Inflammatory macrophage (primary cell): ENCODE results near the gene TMEM250.

ENCODE experiments used
- DNase-seq, 2 donors: peaks; one replicate each; pipeline ENCODE4 v3.0.0-alpha.2; 2020 to 2022

TMEM250 gene

GRCh38 chr9:136147038-136147889 lies 28.6 kb upstream of the TMEM250 start:
- no peak for DNase-seq

- no peak for DNase-seq
Measured at GRCh38 chr9:136146126-136147037, 27.7 kb upstream of the TMEM250 start.

- DNase-seq = no peak
Measured at GRCh38 chr9:136145580-136145979, 26.9 kb upstream of the TMEM250 start.

- DNase-seq = no peak
Measured at GRCh38 chr9:136144450-136144849, 25.8 kb upstream of the TMEM250 start.

GRCh38 chr9:136143215-136144001 lies 24.7 kb upstream of the TMEM250 start:
- DNase-seq = no peak

GRCh38 chr9:136142859-136143214 lies 24.2 kb upstream of the TMEM250 start:
- no peak for DNase-seq

GRCh38 chr9:136142414-136142796 lies 23.7 kb upstream of the TMEM250 start:
- DNase-seq = no peak

GRCh38 chr9:136141682-136142413 lies 23.2 kb upstream of the TMEM250 start:
- DNase-seq = no peak

GRCh38 chr9:136140966-136141365 lies 22.3 kb upstream of the TMEM250 start:
- no peak for DNase-seq

- DNase-seq = no peak
Measured at GRCh38 chr9:136140046-136140445, 21.4 kb upstream of the TMEM250 start.

GRCh38 chr9:136138566-136138965 lies 19.9 kb upstream of the TMEM250 start:
- peak in 1 of 2 donors; percentile 4 for DNase-seq

- no peak for DNase-seq
Measured at GRCh38 chr9:136137321-136138265, 18.9 kb upstream of the TMEM250 start.

- no peak for DNase-seq
Measured at GRCh38 chr9:136136127-136136925, 17.7 kb upstream of the TMEM250 start.

- no peak for DNase-seq
Measured at GRCh38 chr9:136135326-136136126, 16.9 kb upstream of the TMEM250 start.

- DNase-seq = no peak
Measured at GRCh38 chr9:136133959-136134484, 15.3 kb upstream of the TMEM250 start.

GRCh38 chr9:136133191-136133958 lies 14.7 kb upstream of the TMEM250 start:
- DNase-seq = no peak

- no peak for DNase-seq
Measured at GRCh38 chr9:136132512-136133050, 13.9 kb upstream of the TMEM250 start.
